ELR (cell line): Measurements from ENCODE around the gene CARD6.
"Not testable (repeated sequence)": the region's sequence is repeated elsewhere in the genome, so short reads cannot be mapped to it uniquely, and the experiment has no call there.

Experiments
- DNase-seq: peaks from one replicate; pipeline ENCODE4 v3.0.0-alpha.2; 2015; ENCODE audit warnings: low read depth

CARD6 gene

GRCh38 chr5:40828021-40828631 lies 13.0 kb upstream of the CARD6 start:
- DNase-seq = no peak

DNA sequence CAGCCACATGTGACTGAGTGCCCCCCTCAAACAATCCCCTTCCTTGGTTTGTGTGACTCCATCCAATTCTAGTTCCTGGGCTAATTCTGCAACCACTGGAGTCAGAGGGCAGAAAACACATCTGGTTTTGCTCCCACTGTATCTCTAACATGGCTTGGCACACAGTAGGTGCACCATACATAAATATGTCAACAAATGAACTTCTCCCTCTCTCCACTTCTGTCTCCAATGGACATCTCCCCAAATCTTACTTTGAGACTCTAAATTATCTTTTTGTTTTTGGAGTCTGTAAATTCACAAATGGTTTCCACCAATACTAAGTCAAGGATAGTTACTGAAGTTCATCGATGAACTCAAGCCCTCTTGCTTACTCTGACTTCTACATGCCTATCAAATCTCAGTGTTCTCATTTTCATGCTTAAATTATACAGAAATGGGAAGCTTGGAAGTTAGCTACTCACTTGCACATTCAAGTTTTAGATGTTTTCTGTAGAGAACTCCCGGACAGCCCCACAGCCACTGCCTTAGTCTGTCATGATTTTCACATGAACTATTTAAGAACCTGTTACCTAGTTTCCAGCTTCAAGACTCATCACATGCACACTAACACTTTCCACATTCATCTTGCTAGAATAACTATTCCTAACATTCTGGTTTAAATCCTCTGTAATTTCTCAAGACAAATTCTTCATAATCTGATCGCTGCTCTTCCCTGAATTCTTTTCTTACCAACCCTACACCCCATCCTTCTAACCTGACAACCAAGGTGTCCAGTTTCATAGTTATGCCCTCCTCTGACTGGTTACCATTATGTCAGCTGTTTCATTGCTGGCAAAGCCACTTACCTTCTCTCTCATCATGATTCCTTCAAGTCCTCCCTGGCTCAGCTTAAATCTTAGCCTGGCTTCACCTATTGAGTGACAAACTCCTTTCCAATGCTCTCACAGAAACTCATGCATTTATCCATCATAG lies 12.2 kb upstream of the CARD6 start:
- no peak for DNase-seq

DNA sequence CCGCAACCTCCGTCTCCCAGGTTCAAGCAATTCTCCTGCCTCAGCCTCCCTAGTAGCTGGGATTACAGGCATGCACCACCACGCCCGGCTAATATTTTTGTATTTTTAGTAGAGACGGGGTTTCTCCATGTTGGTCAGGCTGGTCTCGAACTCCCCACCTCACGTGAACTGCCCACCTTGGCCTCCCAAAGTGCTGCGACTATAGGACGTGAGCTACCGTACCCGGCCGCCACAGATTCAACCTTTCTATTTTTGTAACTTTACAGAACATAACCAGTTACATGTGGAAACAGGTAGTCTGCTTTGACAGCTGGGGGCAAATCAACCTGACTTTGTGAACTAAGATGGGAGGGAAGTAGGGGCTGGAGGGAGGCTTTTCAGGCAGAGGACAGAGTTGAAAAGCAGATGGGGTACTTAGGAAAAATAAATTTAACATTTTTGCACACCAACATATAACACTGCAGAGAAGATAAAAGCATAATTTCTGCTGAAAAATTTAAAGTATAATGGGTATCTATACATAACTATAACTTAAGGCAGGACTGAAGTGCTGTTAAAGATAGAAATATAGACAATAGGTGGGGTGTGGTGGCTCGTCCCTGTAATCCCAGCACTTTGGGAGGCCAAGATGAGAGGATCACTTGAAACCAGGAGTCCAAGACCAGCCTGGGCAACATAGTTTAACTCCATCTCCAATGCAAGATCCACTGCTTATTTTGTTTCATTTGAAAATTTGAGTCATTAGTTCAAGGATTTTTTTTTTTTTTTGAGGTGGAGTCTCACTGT lies 11.2 kb upstream of the CARD6 start:
- DNase-seq = no peak

GRCh38 chr5:40831346-40832210 lies 9.6 kb upstream of the CARD6 start:
- DNase-seq = no peak

DNA sequence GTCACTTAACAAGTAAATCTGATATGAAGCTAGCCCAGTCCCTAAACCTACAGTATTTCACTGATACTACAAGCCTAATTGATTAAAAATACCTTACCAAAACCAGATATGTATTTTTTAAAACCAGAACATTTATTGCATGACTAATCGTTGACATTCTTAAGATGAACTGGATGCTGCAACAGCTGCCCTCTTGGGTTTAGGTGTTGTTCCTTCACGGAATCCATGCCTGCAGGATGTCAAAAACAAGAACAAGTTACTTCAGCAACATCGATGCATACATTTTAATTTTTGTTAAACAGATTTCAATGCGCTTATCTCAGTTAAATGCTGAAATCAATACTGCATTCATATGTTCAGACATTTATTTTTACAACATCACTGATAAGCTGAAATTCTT lies 8.8 kb upstream of the CARD6 start:
- peak; percentile 45 for DNase-seq

GRCh38 chr5:40833712-40834229 lies 7.4 kb upstream of the CARD6 start:
- no peak for DNase-seq

- peak; percentile 33 for DNase-seq
Observed at GRCh38 chr5:40834391-40834848, 6.7 kb upstream of the CARD6 start.

- DNase-seq = peak; percentile 99
Observed at GRCh38 chr5:40834849-40835787, 6.0 kb upstream of the CARD6 start, which contains the start of gene RPL37. Gene RPL37 (minus strand): TSS chr5:40835222. CDS start chr5:40835185, 37 bp downstream.

GRCh38 chr5:40838086-40838485 lies 3.1 kb upstream of the CARD6 start:
- DNase-seq = no peak

DNA sequence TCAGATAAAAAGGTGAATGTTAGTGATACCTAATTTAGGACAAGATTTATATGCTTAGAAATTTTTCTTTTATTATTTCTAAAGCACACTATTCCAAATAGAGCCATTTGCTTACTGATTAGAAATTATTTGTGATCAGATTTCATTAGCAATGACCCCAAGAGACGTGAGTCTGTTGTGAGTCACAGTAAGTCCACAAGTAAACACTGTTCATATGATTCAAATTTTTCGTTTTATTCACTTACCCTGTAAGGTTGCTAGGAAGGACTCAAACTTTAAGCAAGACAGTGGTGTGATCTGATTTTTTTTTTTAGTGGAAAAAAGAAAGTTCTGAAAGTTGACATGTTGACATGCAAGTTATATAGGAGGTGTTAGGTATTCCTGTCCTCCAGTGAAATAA lies 1.2 kb downstream of the CARD6 start:
- peak; percentile 77 for DNase-seq

- no peak for DNase-seq
Observed at GRCh38 chr5:40844565-40844964, 3.4 kb downstream of the CARD6 start.

GRCh38 chr5:40846371-40846770 lies 5.2 kb downstream of the CARD6 start:
- no peak for DNase-seq

GRCh38 chr5:40847525-40847924 lies 6.4 kb downstream of the CARD6 start:
- DNase-seq = no peak

- no peak for DNase-seq
Observed at GRCh38 chr5:40853632-40854192, 12.5 kb downstream of the CARD6 start.

GRCh38 chr5:40860711-40861110 lies 19.5 kb downstream of the CARD6 start:
- DNase-seq = no peak

DNA sequence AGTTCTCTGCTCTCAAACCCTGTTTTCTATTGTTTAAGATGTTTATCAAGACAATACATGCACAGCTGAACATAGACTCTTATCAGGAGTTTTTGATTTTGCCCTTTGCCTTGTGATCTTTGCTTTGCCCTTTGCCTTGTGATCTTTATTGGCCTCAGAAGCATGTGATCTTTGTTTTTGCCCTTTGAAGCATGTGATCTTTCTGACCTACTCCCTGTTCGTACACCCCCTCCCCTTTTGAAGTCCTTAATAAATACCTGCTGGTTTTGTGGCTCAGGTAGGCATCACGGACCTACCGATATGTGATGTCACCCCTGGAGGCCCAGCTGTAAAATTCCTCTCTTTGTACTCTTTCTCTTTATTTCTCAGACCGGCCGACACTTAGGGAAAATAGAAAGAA lies 23.8 kb downstream of the CARD6 start:
- DNase-seq = not testable (repeated sequence)

- DNase-seq = no peak
Observed at GRCh38 chr5:40866844-40867243, 25.7 kb downstream of the CARD6 start.

DNA sequence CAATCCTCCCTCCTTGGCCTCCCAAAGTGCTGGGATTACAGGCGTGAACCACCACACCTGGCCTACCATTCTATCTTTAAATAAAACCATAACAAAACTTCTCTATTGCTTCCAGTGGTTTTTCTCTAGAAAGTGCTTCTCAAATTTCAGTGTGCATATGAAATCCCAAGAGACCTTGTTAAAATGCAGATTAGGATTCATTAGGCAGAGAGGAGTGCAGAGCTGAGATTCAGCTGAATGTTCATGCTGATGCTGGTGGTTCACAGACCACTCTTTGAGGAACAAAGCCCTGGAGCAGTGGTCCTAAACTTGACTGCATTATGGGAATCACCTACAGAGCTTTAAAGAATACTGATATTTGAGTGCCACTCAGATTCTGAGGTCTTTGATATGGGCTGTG lies 28.2 kb downstream of the CARD6 start:
- DNase-seq = no peak

DNA sequence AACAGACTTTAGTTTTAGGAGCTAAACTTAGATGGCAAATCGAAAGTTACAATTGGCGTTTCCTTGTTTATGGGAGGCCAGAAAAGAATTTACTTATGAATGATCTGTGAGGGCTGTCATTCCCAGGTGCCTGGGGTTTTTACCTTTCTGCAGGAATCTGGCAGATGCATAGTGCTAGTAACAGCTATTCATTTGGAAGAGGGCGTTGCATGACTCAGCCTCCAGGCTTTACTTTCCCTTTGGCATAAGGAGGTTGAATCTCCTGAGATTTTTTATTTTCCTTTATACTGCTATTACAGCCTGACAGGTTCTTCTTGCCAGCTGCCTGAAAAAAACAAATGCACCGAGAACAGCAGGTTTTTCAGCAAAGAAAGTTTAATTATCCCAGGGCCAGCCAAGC lies 30.0 kb downstream of the CARD6 start:
- DNase-seq = peak; percentile 34

DNA sequence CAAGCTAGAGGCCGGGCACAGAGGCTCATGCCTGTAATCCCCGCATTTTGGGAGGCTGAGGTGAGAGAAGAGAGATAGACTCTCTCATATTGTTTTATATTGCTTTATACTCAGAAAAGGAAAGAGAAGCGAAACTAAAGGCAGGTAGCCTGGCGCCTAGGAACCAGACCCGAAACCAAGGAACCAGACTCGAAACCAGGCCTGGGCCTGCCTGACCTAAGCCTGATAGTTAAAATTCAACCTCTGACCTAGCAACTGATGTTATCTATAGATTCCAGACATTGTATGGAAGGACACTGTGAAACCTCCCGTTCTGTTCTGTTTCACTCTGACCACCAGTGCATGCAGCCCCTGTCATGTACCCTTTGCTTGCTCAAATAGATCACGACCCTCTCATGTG lies 31.1 kb downstream of the CARD6 start:
- DNase-seq = not testable (repeated sequence)
